ENCODE results near the gene DUOX1.

DNA sequence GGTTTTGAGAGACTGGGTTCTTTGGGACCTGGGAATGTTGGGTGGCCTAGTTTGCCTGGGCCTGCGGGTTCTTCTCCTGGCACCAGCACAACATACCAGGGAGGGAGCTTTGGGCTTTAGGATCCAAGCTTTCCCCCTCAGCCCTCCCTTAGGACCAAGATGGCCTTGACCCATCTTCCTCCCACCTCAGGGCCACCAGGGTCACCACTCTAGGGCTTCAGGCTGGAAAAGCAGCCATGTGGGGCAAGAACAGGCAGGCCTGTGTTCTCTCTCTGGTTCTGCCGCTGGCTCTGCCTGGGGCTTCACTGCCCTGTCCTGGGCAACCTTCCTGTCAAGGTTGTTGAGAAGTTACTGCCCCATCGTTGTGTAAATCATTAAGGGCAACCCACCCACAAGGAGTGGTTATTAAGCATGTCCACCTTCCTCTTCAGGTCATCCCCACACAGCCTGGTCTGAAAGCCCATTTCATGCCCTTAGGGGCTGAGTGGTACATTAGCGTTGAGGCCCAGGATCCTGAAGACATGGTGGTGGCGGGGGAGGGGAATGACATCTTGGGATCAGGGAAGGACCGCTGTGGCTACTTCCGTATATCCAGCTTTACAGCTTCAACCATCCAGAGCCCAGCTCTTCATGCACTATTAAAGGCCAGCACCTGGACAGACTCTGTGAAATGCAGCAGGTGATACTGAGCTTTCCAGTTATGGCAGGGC, 652 bp downstream of the DUOX1 start:
- TF ChIP-seq POLR2A (IDR thresholded peaks at IDR 0.05; ENCODE audit: low read depth, low read length) (no peak), POLR2AphosphoS5 (IDR thresholded peaks at IDR 0.05; ENCODE audit: low read depth, low read length) (no peak), TAF1 (IDR thresholded peaks at IDR 0.05; ENCODE audit: borderline replicate concordance, low read depth, low read length) (no peak)

All from GM12892 (cell line).